SK-N-SH treated with all-trans-retinoic acid at 6 μM for 48 hours (cell line): Measurements from ENCODE around the gene TOM1.

Source experiments
- ATAC-seq: fragments of 200-7000 bp; cut with Tn5 transposase; 3 replicates; pipeline ENCODE4 v1.9.1; 2020; ENCODE audit warnings: mild to moderate bottlenecking, moderate library complexity
- ARNTL ChIP-seq: fragments of 450-650 bp; formaldehyde crosslinking; IDR thresholded peaks from 2 replicates; pipeline ENCODE4 v1.5.0; 2020; ENCODE audit warnings: low read depth, mild to moderate bottlenecking, moderate library complexity, borderline replicate concordance
- BACH2 ChIP-seq: fragments of 250-450 bp; sonication (Bioruptor Pico); IDR thresholded peaks from 2 replicates; pipeline ENCODE4 v1.9.0; 2021; ENCODE audit warnings: mild to moderate bottlenecking, borderline replicate concordance
- CSDC2 ChIP-seq: fragments of 250-450 bp; sonication (Bioruptor Pico); IDR thresholded peaks from 2 replicates; pipeline ENCODE4 v1.5.0; 2020; ENCODE audit warnings: mild to moderate bottlenecking, moderate library complexity
- CSRNP3 ChIP-seq: fragments of 250-450 bp; sonication (Bioruptor Pico); IDR thresholded peaks from 2 replicates; pipeline ENCODE4 v1.5.1; 2021; ENCODE audit warnings: mild to moderate bottlenecking, moderate library complexity
- ESRRG ChIP-seq: fragments of 250-450 bp; sonication (Bioruptor Pico); IDR thresholded peaks from 2 replicates; pipeline ENCODE4 v1.6.1; 2021; ENCODE audit warnings: mild to moderate bottlenecking
- GLIS3 ChIP-seq: fragments of 250-450 bp; sonication (Bioruptor Pico); IDR thresholded peaks from 2 replicates; pipeline ENCODE4 v1.5.0; 2020; ENCODE audit warnings: mild to moderate bottlenecking, moderate library complexity
- ISL1 ChIP-seq: fragments of 250-450 bp; sonication (Bioruptor Pico); IDR thresholded peaks from 2 replicates; pipeline ENCODE4 v2.1.2; 2022; ENCODE audit warnings: mild to moderate bottlenecking, moderate library complexity
- OSR1 ChIP-seq: fragments of 250-450 bp; sonication (Bioruptor Pico); IDR thresholded peaks from 2 replicates; pipeline ENCODE4 v1.8.0; 2022; ENCODE audit warnings: moderate library complexity, mild to moderate bottlenecking, inconsistent platforms
- PATZ1 ChIP-seq: fragments of 250-450 bp; sonication (Bioruptor Pico); IDR thresholded peaks from 2 replicates; pipeline ENCODE4 v1.8.0; 2020; ENCODE audit warnings: mild to moderate bottlenecking, moderate library complexity, borderline replicate concordance
- POU6F1 ChIP-seq: fragments of 250-450 bp; sonication (Bioruptor Pico); IDR thresholded peaks from 2 replicates; pipeline ENCODE4 v1.8.0; 2021; ENCODE audit warnings: low read depth, mild to moderate bottlenecking, moderate library complexity, borderline replicate concordance
- PPARA ChIP-seq: fragments of 250-450 bp; sonication (Bioruptor Pico); IDR thresholded peaks from 2 replicates; pipeline ENCODE4 v1.5.0; 2020; ENCODE audit warnings: mild to moderate bottlenecking, borderline replicate concordance
- RARB ChIP-seq: fragments of 250-450 bp; sonication (Bioruptor Pico); IDR thresholded peaks from 2 replicates; pipeline ENCODE4 v1.8.0; 2021; ENCODE audit warnings: mild to moderate bottlenecking, moderate library complexity
- SNAI2 ChIP-seq: fragments of 250-450 bp; sonication (Bioruptor Pico); IDR thresholded peaks from 2 replicates; pipeline ENCODE4 v1.5.0; 2020; ENCODE audit warnings: mild to moderate bottlenecking, moderate library complexity
- TCF4 ChIP-seq: fragments of 250-450 bp; sonication (Bioruptor Pico); IDR thresholded peaks from 2 replicates; pipeline ENCODE4 v1.8.0; 2021; ENCODE audit warnings: mild to moderate bottlenecking, moderate library complexity, borderline replicate concordance
- TOX ChIP-seq: fragments of 250-450 bp; sonication (Bioruptor Pico); IDR thresholded peaks from 2 replicates; pipeline ENCODE4 v1.8.0; 2021; ENCODE audit warnings: mild to moderate bottlenecking, moderate library complexity, borderline replicate concordance
- ZC3H10 ChIP-seq: fragments of 250-450 bp; sonication (Bioruptor Pico); IDR thresholded peaks from 2 replicates; pipeline ENCODE4 v1.5.1; 2021; ENCODE audit warnings: mild to moderate bottlenecking, moderate library complexity
- ZFP3 ChIP-seq: fragments of 250-450 bp; sonication (Bioruptor Pico); IDR thresholded peaks from 2 replicates; pipeline ENCODE4 v1.5.0; 2020; ENCODE audit warnings: mild to moderate bottlenecking, moderate library complexity
- ZFP30 ChIP-seq: fragments of 450-650 bp; formaldehyde crosslinking; IDR thresholded peaks from 2 replicates; pipeline ENCODE4 v1.5.0; 2022; ENCODE audit warnings: mild to moderate bottlenecking, moderate library complexity
- ZNF565 ChIP-seq: fragments of 450-650 bp; formaldehyde crosslinking; conservative IDR thresholded peaks from 2 replicates; pipeline ENCODE4 v1.5.0; 2020; ENCODE audit warnings: low read depth, mild to moderate bottlenecking, moderate library complexity
- ZNF70 ChIP-seq: fragments of 450-650 bp; formaldehyde crosslinking; IDR thresholded peaks from 2 replicates; pipeline ENCODE4 v1.5.0; 2020; ENCODE audit warnings: mild to moderate bottlenecking, moderate library complexity
- ZNF8 ChIP-seq: fragments of 450-650 bp; formaldehyde crosslinking; IDR thresholded peaks from 2 replicates; pipeline ENCODE4 v1.5.0; 2020; ENCODE audit warnings: mild to moderate bottlenecking, moderate library complexity
- TF ChIP-seq, protein P1 (sequence below): fragments of 250-450 bp; sonication (Bioruptor Pico); IDR thresholded peaks from 2 replicates; pipeline ENCODE4 v1.5.0; 2020; ENCODE audit warnings: mild to moderate bottlenecking, moderate library complexity
- TF ChIP-seq, protein P2 (sequence below): fragments of 250-450 bp; sonication (Bioruptor Pico); IDR thresholded peaks from 2 replicates; pipeline ENCODE4 v1.5.1; 2020; ENCODE audit warnings: low read depth, mild to moderate bottlenecking, moderate library complexity

Gene TOM1

DNA sequence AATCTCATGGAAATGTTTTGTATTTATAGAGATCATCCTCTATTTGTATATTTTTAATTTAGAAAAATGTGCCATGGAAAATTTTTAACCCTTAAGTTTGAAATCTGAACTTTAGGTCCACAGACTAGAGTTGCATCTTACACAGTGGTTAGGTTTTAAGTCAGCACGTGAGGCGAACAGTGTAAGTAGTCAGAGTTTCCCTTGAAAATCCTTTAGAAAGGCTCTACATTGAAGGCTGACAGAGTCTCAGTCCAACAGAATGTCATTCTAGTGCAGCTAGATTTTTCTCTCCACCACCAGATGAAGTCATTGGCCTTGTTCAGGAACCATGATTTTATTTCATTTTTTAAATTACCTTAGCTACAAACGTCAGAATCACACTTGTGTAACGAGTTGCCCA lies 23.7 kb upstream of the TOM1 start:
- no peak for ATAC-seq
- TF ChIP-seq OSR1 (CRISPR knock-in tag) (no peak), ARNTL (CRISPR knock-in tag) (no peak)

GRCh38 chr22:35288116-35288515 lies 11.6 kb upstream of the TOM1 start:
- ATAC-seq = no peak
- TF ChIP-seq TCF4 (CRISPR knock-in tag) (no peak), SNAI2 (CRISPR knock-in tag) (no peak), ZC3H10 (CRISPR knock-in tag) (no peak), CSDC2 (CRISPR knock-in tag) (no peak)

- ATAC-seq = no peak; the same call in 2 of the 3 replicates
- no peak for TF ChIP-seq TOX (CRISPR knock-in tag)
- TF ChIP-seq BACH2 = no peak
- no peak for TF ChIP-seq ZNF70
- TF ChIP-seq GLIS3 = no peak
- TF ChIP-seq ZFP30 (CRISPR knock-in tag) = no peak
- no peak for TF ChIP-seq POU6F1
- no peak for TF ChIP-seq RARB (CRISPR knock-in tag)
- no peak for TF ChIP-seq CSRNP3 (CRISPR knock-in tag)
- no peak for TF ChIP-seq SNAI2 (CRISPR knock-in tag)
- no peak for TF ChIP-seq ZFP3
- no peak for TF ChIP-seq PPARA (CRISPR knock-in tag)
- TF ChIP-seq ZNF8 = no peak
- TF ChIP-seq ZNF565 (CRISPR knock-in tag) = no peak
Measured at GRCh38 chr22:35292786-35293185, 6.9 kb upstream of the TOM1 start.

GRCh38 chr22:35296051-35296450 lies 3.6 kb upstream of the TOM1 start:
- TF ChIP-seq ZC3H10 (CRISPR knock-in tag) (no peak), ESRRG (CRISPR knock-in tag) (no peak)
- no peak for ATAC-seq

DNA sequence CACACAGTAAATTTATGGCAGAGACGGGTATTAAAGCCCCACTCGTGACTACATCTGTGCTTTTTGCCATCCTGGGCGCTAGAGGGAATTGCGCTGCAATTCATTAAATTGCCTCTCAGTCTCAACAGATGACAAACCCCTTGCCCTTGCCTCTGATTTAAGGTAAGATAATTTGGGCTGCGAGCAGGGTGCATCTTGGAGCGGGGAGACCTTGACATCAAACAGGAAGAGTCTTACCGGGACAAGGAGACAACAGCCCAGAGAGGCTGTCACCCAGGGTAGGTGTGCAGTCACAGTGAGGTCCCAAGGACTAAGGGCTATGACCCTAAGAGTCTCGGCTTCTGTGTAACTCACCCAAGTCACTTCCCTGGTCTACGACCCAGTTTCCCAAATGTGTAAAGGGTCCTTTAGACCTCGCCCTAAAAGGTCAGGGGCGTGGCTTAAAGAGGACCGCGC lies 449 bp upstream of the TOM1 start:
- TF ChIP-seq, protein P1, sequence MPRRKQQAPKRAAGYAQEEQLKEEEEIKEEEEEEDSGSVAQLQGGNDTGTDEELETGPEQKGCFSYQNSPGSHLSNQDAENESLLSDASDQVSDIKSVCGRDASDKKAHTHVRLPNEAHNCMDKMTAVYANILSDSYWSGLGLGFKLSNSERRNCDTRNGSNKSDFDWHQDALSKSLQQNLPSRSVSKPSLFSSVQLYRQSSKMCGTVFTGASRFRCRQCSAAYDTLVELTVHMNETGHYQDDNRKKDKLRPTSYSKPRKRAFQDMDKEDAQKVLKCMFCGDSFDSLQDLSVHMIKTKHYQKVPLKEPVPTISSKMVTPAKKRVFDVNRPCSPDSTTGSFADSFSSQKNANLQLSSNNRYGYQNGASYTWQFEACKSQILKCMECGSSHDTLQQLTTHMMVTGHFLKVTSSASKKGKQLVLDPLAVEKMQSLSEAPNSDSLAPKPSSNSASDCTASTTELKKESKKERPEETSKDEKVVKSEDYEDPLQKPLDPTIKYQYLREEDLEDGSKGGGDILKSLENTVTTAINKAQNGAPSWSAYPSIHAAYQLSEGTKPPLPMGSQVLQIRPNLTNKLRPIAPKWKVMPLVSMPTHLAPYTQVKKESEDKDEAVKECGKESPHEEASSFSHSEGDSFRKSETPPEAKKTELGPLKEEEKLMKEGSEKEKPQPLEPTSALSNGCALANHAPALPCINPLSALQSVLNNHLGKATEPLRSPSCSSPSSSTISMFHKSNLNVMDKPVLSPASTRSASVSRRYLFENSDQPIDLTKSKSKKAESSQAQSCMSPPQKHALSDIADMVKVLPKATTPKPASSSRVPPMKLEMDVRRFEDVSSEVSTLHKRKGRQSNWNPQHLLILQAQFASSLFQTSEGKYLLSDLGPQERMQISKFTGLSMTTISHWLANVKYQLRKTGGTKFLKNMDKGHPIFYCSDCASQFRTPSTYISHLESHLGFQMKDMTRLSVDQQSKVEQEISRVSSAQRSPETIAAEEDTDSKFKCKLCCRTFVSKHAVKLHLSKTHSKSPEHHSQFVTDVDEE (CRISPR knock-in tag) = no peak
- TF ChIP-seq ZFP3 (no peak), TOX (CRISPR knock-in tag) (no peak), ARNTL (CRISPR knock-in tag) (no peak), RARB (CRISPR knock-in tag) (no peak), CSDC2 (CRISPR knock-in tag) (no peak), ZNF70 (no peak), TCF4 (CRISPR knock-in tag) (no peak), ZFP30 (CRISPR knock-in tag) (no peak), PATZ1 (CRISPR knock-in tag) (no peak), SNAI2 (CRISPR knock-in tag) (no peak), GLIS3 (no peak), ZC3H10 (CRISPR knock-in tag) (no peak), ZNF8 (no peak), CSRNP3 (CRISPR knock-in tag) (no peak), ISL1 (no peak), POU6F1 (no peak)
- TF ChIP-seq, protein P2, sequence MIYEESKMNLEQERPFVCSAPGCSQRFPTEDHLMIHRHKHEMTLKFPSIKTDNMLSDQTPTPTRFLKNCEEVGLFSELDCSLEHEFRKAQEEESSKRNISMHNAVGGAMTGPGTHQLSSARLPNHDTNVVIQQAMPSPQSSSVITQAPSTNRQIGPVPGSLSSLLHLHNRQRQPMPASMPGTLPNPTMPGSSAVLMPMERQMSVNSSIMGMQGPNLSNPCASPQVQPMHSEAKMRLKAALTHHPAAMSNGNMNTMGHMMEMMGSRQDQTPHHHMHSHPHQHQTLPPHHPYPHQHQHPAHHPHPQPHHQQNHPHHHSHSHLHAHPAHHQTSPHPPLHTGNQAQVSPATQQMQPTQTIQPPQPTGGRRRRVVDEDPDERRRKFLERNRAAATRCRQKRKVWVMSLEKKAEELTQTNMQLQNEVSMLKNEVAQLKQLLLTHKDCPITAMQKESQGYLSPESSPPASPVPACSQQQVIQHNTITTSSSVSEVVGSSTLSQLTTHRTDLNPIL (CRISPR knock-in tag) = no peak
- peak; percentile 21 for ATAC-seq
